ENCODE measurements around the gene LIMA1. TPM values are rescaled to one million over a fixed set of nuclear protein-coding genes. Genes with fewer than 3 reads are reported as not detected.
"Not testable (repeated sequence)": the region's sequence is repeated elsewhere in the genome, so short reads cannot be mapped to it uniquely, and the experiment has no call there.

LIMA1 gene
- total RNA-seq (12.6 and 12.8 TPM in 2 replicates), polyA plus RNA-seq (8.9 and 9.9 TPM in 2 replicates)

GRCh38 chr12:50283229-50283923 lies at the start of gene LIMA1:
TSS of gene LIMA1 (minus strand) at chr12:50283520. CDS start at chr12:50248751, 34,769 bp downstream.
- peaks cover 16% of the 10 kb centered on the region for H3K27me3 ChIP-seq
- H3K9me3 ChIP-seq (ENCODE audit: low read depth), result no peaks in the 10 kb centered on the region
- H3K27ac ChIP-seq, result peak within 1 kb of the TSS; percentile 41
- DNase-seq (ENCODE audit: low read depth in 1 of 2, low spot score in 1 of 2), result peak; percentile 89 to 93
- no peaks in the 10 kb centered on the region for H3K4me1 ChIP-seq (ENCODE audit: low read depth)
- peak within 1 kb of the TSS; percentile 73 for H3K4me3 ChIP-seq
- no peak for TF ChIP-seq CTCF (IDR thresholded peaks at IDR 0.05; ENCODE audit: low read depth, low read length)
- H3K36me3 ChIP-seq, result no peaks in the 10 kb centered on the region

GRCh38 chr12:50331745-50332144 lies 48.4 kb upstream of the LIMA1 start:
- Histone ChIP-seq H3K4me3 (no peak overlapping the region), H3K27me3 (no peaks in the 10 kb centered on the region), H3K9me3 (ENCODE audit: low read depth) (no peaks in the 10 kb centered on the region), H3K36me3 (no peaks in the 10 kb centered on the region), H3K4me1 (ENCODE audit: low read depth) (no peaks in the 10 kb centered on the region), H3K27ac (no peak overlapping the region)
- no peak for DNase-seq (ENCODE audit: low read depth in 1 of 2, low spot score in 1 of 2)
- no peak for TF ChIP-seq CTCF (IDR thresholded peaks at IDR 0.05; ENCODE audit: low read depth, low read length)

GRCh38 chr12:50328664-50329063 lies 45.3 kb upstream of the LIMA1 start:
- H3K36me3 ChIP-seq; H3K4me1 ChIP-seq (ENCODE audit: low read depth); DNase-seq (ENCODE audit: low read depth in 1 of 2, low spot score in 1 of 2); H3K9me3 ChIP-seq (ENCODE audit: low read depth); H3K27ac ChIP-seq; H3K27me3 ChIP-seq; H3K4me3 ChIP-seq: not testable (repeated sequence)

GRCh38 chr12:50326590-50327284 lies 43.4 kb upstream of the LIMA1 start:
- Histone ChIP-seq H3K4me1 (ENCODE audit: low read depth) (no peaks in the 10 kb centered on the region), H3K27ac (no peak overlapping the region), H3K27me3 (no peaks in the 10 kb centered on the region), H3K36me3 (no peaks in the 10 kb centered on the region), H3K4me3 (no peak overlapping the region), H3K9me3 (ENCODE audit: low read depth) (no peaks in the 10 kb centered on the region)
- no peak for TF ChIP-seq CTCF (IDR thresholded peaks at IDR 0.05; ENCODE audit: low read depth, low read length)
- DNase-seq (ENCODE audit: low read depth in 1 of 2, low spot score in 1 of 2), result peak in 1 of 2 donors; percentile 81

- Histone ChIP-seq H3K4me1 (ENCODE audit: low read depth) (no peaks in the 10 kb centered on the region), H3K27ac (no peak overlapping the region), H3K36me3 (no peaks in the 10 kb centered on the region), H3K27me3 (no peaks in the 10 kb centered on the region), H3K9me3 (ENCODE audit: low read depth) (no peaks in the 10 kb centered on the region), H3K4me3 (no peak overlapping the region)
- TF ChIP-seq CTCF (IDR thresholded peaks at IDR 0.05; ENCODE audit: low read depth, low read length), result no peak
- peak in 1 of 2 donors; percentile 57 for DNase-seq (ENCODE audit: low read depth in 1 of 2, low spot score in 1 of 2)
These were observed 42.6 kb upstream of the LIMA1 start for GRCh38 chr12:50325890-50326391.

GRCh38 chr12:50324770-50325169 lies 41.5 kb upstream of the LIMA1 start:
- DNase-seq (ENCODE audit: low read depth in 1 of 2, low spot score in 1 of 2), result not testable (repeated sequence)

GRCh38 chr12:50324077-50324476 lies 40.8 kb upstream of the LIMA1 start:
- not testable (repeated sequence) for H3K27me3 ChIP-seq; H3K9me3 ChIP-seq (ENCODE audit: low read depth); DNase-seq (ENCODE audit: low read depth in 1 of 2, low spot score in 1 of 2); H3K4me1 ChIP-seq (ENCODE audit: low read depth); H3K36me3 ChIP-seq; H3K4me3 ChIP-seq; H3K27ac ChIP-seq

More at GRCh38 chr12:50324770-50325169, 41.5 kb upstream of the LIMA1 start:
- H3K4me3 ChIP-seq; H3K4me1 ChIP-seq (ENCODE audit: low read depth); H3K9me3 ChIP-seq (ENCODE audit: low read depth); H3K27me3 ChIP-seq; H3K27ac ChIP-seq; H3K36me3 ChIP-seq: not testable (repeated sequence)
